ENCODE data around the gene KIAA2012.
A peak's percentile ranks its signal among the peaks of the same experiment; 100 is the strongest.

Gene KIAA2012

DNA sequence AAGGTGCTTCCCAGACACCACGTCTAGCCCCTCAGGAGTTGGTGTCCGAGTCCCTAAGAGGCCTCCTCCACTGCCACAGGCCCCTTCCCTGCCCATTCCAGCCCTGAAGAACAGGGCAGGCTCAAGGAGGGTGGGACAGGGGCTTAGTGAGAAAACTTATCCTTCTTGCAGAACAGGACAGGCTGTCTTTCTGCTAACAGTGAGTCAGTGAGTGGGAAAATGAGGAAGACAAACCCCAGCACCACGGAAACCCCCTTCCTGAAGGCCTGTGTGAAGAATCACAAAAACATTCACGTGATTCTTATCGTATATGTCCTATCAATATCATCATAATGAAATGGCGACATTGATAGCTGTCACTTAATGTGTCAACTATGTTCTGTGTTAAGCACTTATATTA, 29.6 kb upstream of the KIAA2012 start:
- DNase-seq (ENCODE audit: low spot score) = no peak

DNA sequence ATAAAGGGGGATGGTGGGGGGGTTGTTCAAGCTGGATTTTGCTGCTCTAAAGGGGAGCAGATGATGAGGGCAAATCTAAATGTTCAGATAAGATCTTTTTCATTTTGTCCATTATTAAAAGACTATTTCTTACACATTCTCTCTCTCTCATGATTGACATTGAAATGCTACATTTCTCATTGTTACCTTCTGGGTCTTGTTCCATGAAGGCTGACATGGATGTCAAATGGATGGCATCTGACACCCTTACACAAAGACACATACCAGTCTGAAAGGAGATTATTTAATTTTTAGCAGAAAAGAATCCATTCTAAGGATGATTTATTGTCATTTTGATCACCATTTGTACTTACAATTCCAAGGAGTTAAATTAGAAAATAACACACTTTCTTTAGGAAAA, 28.3 kb upstream of the KIAA2012 start:
- DNase-seq (ENCODE audit: low spot score) = no peak

DNA sequence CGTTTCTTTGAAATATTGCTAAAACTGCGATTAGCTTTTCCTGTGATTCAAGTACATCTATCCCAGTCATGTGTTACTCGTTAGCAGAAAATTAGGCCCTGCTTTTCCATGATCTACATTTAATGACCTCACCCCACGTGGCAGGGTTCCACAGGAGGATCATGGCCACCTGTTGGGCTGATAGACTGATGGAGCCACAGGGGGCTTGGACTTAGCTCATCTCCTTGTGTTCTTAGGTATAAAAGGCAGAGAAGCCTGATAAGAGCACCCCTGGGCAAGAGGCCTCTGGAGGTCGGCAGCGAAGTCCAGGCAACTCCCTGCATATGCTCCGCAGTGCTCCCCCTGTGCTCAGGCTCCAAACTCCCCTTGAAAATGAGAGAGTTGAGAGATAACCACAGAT, 26.5 kb upstream of the KIAA2012 start:
- no peak for DNase-seq (ENCODE audit: low spot score)

DNA sequence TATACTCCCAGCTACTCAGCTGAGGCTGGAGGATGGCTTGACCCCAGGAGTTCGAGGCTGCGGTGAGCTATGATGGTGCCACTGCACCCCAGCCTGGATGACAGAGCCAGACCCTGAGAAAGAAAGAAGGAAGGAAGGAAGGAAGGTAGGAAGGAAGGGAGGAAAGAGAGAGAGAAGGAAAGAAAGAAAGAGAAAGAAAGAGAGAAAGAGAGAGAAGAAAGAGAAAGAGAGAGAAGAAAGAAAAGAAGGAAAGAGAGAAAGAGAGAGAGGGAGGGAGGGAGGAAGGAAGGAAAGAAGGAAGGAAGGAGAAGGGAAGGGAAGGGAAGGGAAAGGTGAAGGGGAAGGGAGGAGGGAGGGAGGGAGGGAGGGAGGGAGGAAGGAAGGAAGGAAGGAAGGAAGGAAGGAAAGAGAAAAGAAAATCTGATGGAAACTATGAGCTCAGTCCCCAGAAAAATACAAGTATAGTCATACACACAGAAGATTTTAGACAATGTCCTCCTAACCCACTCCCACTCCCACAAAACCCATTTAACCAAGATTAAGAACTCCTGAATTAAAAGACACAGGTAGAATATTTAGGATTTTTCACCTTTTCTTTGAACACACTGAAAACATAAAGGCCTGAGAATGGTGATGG, 23.8 kb upstream of the KIAA2012 start:
- no peak for DNase-seq (ENCODE audit: low spot score)

DNA sequence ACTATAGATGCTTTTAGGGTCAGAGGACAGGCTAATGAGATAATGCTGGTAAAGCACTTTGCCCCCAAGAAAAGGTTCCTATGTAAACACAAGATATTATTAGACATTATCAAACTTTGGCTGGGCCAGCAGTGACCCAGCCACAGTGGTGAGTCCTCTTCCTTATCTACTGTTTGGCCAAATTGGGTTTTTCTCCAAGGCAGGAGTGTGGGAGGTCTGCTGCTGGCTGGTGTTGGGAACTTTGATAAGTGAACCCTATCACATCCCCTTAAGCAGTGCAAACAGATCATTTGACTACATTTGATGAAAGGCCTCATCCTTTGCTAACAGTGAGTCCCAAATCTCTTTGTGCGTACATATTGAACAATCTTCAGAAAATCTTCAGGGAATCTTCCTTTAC, 23.2 kb upstream of the KIAA2012 start:
- no peak for DNase-seq (ENCODE audit: low spot score)

DNA sequence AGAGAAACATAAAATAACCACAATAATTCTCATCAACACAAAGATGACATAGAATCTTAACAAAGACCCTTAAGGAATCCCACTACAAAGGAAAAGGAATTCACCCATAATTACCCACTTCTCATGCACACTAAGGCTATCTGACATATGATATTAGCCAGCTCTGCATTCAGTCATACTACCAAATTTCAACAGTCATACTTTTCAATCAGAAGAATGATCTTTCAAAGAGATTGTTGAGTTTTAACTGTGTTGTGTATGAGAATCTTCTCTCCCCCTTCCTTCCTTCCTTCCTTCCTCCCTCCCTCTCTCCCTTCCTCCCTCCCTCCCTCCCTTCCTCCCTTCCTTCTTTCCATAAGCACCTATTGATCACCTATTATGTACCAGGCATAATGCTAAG, 22.4 kb upstream of the KIAA2012 start:
- no peak for DNase-seq (ENCODE audit: low spot score)

DNA sequence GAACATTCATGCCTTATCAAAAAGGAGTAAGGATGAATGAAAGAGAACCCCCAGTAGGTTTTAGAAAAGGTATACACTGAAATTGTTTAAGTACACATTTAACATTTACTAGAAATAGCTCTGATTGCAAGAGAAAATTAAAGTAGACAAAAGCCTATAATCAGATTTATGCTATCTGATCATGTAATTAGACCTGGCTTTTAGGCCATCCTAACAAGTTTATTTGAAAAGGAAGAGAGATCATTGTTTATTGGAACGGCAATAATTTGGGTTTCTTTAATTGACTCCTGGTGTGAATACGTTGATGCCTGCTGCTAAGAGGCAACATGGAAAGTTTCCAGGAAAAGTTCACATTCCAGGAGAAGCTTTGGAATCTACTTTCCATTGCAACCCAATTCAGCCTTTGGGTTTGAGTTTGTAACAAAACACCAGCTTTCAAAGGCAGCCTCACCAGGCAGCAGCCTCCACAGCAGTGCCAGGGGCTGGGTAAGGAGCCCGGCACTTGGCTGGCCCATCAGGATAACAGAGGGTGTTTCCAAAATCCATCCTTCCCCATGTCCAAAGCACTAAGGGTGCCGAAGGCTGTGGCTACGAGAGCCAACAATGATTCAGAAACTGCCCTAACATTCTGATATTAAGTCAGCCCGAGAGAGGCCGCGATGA, 21.4 kb upstream of the KIAA2012 start:
- peak; percentile 20 for DNase-seq (ENCODE audit: low spot score)

DNA sequence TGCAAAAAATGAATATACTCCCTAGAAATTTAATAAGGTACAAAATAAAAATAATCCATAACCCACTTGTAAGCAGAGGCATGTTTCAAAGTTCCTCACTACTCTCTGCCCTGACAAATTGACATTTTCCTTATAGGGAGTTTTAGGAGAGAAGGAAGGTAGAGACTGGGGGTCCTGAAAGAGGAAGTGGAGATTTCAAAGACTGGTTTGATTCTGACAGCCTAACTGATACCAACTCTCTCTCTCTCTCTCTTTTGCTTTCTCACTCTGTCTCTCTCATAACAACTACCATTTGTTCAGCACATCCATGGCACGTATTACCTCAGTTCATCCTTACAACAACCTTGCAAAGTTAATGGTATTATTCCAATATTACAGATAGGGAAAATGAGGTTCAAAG, 20.8 kb upstream of the KIAA2012 start:
- DNase-seq (ENCODE audit: low spot score) = no peak

DNA sequence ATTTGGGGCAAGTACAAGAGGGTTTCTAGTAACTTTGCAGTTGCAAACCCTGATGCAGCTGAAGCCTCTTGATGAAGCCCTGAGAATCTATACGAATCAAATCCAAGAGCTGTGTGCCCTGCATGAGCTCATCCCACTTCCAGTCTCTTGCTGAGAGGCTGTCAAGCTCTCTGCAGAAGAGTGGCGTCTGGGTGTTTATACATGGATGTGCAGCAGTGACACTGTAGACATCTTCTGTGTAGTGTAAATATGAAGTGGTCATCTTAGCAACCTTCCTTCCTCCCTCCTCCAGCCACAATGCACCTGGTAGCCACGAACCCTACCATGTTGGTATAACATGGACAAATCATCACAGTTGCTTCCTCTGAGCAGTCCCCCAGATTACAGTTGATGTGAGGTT, 18.4 kb upstream of the KIAA2012 start:
- no peak for DNase-seq (ENCODE audit: low spot score)

DNA sequence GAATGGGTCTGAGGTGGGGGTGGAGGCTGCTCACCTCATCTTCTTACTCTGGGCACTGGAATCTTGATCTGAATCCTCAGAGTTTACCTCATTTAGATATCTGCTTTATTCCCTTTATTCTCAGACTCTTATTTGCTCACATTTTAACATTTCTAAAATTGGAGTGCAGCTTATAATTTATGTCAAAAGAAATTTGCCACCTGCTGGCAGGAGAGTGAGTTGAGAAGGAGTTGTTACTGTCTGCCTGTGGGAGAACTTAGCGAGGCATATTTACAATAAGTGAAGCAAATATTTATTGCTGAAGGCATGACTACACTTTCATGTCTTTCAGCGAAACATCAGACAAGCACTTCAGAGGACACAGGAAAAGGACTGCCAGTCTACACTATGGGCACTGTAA, 16.4 kb upstream of the KIAA2012 start:
- no peak for DNase-seq (ENCODE audit: low spot score)

DNA sequence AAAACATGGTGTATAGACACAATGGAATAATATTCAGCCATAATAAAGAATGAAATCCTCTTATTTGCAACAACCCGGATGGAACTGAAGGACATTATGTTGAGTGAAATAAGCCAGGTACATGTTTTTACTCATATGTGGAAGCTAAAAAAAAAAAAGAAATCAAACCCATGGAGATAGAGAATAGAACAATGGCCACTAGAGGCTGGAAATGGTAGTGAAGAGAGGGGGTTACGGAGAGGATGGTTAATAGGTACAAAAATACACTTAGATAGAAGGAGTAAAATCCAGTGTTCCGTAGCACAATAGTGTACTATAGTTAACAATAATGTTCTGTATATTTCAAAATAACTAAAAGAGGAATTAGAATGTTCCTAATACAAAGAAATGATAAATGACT, 12.8 kb upstream of the KIAA2012 start:
- DNase-seq (ENCODE audit: low spot score) = no peak

DNA sequence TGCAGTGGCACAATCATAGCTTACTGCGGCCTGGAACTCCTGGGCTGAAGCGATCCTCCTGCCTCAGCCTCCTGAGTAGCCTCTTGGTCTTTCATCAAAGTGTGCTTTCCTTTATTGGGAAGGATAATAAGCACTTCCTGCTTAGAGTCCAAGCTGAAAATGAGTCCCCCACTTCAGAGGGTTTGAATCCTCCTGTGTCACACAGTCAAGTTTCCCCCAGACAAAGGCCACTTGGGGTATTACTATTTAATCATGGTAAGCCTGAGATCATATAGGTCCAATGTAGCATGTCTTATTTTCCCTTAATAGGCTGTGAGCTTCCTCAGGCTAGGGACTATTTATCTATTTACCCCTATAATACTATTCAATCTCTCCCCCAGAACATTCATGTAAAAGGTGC, 11.4 kb upstream of the KIAA2012 start:
- no peak for DNase-seq (ENCODE audit: low spot score)

DNA sequence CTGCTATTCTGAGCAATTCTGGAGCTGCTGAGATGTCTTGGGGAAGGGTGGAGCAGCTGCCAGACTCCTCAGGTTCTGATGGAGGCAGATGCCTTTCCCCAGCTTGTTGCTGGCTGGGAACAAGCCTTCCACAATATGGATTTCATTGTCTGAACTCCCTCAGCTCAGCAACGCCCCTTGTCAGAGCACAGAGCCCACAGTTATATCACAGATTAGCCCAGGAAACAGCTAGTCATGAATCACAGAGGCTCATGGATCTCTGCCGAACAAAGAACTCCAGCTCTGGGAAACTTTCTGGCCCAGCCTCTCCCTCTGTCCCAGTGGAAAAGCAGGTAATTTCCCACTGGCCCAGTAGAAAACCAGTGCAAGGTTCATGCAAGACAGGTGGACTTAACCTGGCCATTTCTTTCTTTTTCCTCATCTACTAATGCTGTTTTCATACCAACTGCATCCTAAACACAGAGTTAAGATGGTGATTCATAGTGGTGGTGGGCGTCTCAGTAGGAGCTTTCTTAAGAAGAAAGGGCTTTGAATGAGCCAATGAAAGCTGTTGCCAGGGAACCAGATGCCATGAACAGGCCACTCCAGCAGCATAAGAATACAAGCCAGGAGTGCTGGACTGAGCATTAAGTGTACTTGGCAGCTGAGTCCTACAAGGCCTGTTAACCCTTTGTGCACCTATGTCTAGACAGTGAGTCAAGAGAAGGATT, 8.7 kb upstream of the KIAA2012 start:
- DNase-seq (ENCODE audit: low spot score) = peak; percentile 23

DNA sequence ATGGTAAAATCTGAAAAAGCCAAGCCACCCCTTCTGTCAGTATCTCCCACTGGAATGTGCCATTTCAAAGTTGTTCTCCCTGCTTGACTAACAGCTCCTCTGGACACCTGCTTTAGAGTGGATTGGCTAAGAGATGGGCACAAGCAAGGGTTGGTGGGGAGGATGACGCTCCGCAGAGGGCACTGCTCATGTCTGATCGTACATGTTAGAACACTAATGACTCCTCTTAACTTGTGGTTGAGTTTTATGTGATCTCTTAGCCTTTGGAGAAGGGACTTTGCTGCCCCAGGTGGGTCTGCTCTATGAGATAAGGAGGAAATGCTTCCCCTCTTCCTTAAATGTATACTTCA, 8.2 kb upstream of the KIAA2012 start:
- no peak for DNase-seq (ENCODE audit: low spot score)

DNA sequence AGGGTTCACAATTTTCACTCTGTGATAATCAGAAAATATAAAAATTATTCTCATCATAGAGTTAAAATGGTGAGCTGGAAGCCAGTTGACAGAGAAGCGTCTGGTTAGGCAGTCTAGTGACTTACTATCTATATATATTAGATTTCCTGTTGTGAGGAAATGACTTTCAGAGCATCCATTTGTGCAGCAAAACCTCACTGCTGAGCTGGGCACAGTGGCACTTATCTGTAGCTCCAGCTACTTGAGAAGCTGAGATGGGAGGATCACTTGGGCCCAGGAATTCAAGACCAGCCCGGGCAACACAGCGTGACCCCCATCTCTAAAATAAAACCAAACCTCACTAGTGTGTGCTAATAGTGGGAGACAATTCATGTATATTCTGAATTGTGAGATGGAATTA, 7.2 kb upstream of the KIAA2012 start:
- DNase-seq (ENCODE audit: low spot score) = no peak

DNA sequence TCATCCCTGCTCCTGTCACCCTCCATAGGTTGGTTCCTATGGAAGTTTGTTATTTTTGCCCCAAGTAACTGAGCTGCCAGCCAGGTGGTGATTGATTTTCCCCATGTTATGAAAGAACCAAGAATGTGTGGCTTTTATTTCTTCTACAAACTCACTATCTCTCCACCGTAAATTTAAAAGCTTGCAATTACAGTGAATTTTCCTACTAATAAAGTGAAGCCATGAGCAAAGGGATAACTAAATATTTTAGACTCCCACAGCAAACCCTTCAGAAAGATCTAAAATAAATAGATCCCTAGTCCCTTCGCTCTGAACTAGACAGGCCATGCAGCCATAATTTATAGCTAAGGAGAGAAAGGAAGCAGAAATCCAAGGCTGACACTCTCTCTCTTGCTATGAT, 6.2 kb upstream of the KIAA2012 start:
- no peak for DNase-seq (ENCODE audit: low spot score)

DNA sequence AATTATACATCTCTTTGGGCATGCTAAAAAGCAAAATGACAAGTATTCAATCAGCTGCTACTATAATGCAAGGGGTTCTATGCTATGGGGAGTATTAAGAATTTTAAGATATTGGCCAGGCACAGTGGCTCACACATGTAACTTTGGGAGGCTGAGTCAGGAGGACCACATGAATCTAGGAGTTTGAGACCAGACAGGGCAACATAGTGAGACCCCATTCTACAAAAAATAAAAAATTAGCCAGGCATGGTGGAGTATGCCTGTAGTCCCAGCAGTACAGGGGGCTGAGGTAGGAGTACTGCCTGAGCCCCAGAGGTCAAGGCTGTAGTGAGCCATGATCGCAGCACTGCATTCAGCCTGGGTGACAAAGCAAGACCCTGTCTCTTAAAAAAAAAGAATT, 5.5 kb upstream of the KIAA2012 start:
- DNase-seq (ENCODE audit: low spot score) = no peak

DNA sequence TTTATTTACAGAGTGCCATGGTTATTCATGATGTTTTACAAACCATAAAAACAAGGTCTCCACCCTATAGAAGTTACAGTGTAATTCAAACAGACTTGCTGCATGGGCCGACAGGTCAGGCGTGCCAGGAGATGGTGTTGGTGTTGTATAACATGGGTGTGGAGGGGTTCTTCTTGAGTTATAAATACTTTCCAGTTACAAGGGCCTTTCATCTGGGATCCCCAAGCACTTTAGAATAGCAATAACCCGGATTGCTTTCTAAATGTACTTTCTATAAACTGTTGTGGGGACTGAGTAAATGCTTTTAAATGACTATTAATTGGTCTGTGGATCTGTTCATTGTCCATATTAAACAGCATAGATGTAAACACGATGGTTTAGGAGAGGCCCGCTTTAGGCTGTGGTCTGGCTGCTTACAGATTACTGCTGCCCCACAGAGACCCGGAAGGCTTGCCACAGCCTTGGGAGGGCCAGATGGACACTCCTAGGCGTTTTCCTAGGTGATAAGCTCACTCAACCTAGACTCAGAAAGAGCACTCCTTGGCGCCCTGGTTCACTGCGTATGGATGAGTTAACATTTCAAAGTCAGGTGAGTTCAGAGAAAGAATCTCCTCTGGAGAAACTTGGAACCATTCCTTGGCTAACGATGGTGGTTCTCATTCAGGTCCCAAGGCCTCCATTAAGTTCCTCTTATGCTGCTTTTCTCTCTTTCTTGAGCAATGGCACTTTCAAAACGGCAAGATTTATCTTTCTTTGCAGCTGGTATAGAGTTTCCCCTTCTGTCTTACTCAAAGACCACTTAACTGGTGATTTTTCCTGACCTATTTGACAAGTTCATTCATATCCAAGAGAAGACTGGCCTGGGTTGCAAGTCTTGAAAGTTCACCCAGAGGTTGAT, 3.6 kb upstream of the KIAA2012 start:
- no peak for DNase-seq (ENCODE audit: low spot score)

DNA sequence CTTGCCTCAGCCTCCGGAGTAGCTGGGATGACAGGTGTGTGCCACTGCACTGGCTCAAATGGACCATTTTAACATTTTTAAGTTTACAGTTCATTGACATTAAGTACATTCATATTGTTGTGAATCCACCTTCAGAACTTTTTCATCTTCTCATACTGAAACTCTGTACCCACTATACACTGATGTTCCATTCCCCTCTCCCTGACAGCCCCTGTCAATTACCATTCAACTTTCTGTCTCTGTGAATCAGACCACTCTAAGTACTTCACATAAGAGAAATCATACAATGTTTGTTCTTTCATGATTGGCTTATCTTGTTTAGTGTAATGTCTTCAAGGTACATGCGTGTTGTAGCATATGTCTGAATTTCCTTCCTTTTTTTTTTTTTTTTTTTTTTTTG, 1.9 kb upstream of the KIAA2012 start:
- no peak for DNase-seq (ENCODE audit: low spot score)

DNA sequence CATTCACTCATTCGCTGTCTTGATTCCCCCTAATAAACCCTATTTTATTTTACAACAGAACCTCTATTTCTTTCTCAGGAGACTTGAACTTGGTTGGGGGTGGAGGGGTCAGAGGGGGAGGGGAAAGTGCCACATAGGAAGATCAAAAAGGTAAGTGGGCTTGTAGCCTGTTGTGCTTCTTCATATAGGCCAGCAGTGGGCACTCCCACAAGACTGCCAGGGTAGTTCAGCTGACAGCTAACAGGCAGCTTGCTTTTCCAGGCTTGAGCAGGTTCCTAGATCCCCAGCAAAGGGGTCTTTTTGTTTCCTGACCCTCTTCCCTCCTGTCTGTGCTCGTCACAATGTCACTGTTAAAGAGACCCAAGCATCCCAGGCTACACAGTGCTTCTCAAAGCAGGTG, 829 bp upstream of the KIAA2012 start:
- DNase-seq (ENCODE audit: low spot score) = no peak

DNA sequence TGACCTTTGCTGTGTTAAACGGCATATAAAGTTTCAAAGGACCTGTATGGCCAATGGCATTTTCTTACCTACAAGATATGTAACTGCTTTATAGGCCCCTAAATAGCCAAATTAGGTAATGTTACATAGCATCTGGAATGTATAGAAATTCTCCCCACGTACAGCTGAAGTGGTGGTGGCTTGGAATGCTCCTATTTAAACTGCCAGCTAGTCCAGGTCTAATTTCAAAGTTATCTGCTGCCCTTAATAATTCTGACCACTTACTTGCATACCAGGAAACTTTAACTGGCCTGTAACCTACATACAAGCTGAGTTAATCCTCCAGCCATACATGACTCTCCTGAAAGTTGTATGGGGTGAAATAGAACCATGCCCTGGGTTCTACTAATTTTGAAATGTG, 1.3 kb downstream of the KIAA2012 start:
- DNase-seq (ENCODE audit: low spot score) = no peak

DNA sequence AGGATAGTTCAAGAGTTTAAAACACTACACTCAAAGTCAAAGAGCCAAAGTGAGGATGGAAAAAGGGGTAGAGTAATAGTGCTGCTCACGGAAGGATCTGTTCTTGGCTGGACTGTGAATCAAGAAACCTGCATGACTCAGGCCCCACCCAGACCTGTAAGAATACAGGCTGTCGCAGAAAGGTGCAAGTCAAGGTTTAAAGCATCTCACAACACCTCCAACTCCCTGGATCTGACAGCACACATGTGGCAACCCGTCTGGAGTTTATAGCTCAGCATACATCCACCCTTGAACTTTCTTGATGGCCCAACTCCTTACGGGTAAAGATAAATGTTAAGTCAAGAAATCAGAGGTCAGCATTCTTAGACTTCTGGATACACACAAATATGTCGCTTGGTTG, 6.3 kb downstream of the KIAA2012 start:
- DNase-seq (ENCODE audit: low spot score) = no peak

DNA sequence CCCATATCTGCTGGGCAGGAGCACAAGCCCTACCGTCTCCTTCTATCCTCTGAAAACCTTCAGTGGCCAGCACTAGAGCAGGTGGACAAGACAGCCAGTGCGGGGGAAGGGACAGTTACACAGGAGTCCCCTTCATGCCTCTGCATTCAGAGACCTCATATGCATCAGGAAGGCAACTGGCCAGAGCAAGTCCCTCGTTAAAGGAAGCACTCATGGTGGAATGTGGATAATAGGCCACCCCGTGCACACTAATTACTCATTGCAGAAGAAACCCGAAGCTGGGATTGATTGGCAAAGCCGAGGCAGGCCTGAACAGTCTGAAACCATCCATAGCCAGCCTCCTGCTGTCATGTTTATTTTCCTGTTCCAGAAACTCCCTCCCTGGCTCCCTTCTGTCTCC, 11.2 kb downstream of the KIAA2012 start:
- DNase-seq (ENCODE audit: low spot score) = no peak

All from globus pallidus (tissue), 1 donor.